ENCODE data around the gene TFCP2L1.

- TF ChIP-seq SP1 (CRISPR knock-in tag; conservative IDR thresholded peaks at IDR 0.05) (no peak), TP53 (CRISPR knock-in tag; IDR thresholded peaks at IDR 0.05) (no peak), CTCF (IDR thresholded peaks at IDR 0.05) (no peak)
These were observed 10.2 kb upstream of the TFCP2L1 start for GRCh38 chr2:121294881-121295840.
